HepG2 (cell line): ENCODE measurements around the gene ACOT8. TPM values are rescaled to one million over a fixed set of nuclear protein-coding genes. Genes with fewer than 3 reads are reported as not detected.

ENCODE experiments used
- ATAC-seq: fragments of 200-7000 bp; cut with Tn5 transposase; 3 replicates; pipeline ENCODE4 v1.9.1; 2020; ENCODE audit warnings: mild to moderate bottlenecking, moderate library complexity
- BruUV-seq: library from RNA; stranded (reverse); fragments of 400-500 nt; replicated peaks from 2 replicates; lab custom pipeline; 2021; lab: Mats Ljungman, UMichigan
- CTCF ChIA-PET: fragments of 300-600 bp; formaldehyde crosslinking; extraction: SDS; loops from one replicate; lab custom pipeline; 2021; ENCODE audit warnings: low total read pairs, inconsistent platforms, low intra/inter-chr PET ratio; lab: Yijun Ruan, JAX
- POLR2A ChIA-PET: fragments of 350-600 bp; sonication (Branson Sonifier 250); formaldehyde crosslinking; loops from one replicate; lab custom pipeline; 2020; ENCODE audit warnings: antibody characterized with exemption, inconsistent platforms; lab: Yijun Ruan, JAX
- DNase-seq: peaks from one replicate; pipeline ENCODE4 v3.0.0-alpha.2; 2015; ENCODE audit warnings: low spot score
- FAIRE-seq: peaks from 3 replicates; lab custom pipeline; 2011; peaks lifted over from hg19 to GRCh38; lab: Jason Lieb, UNC
- H2AFZ ChIP-seq: one replicate; pipeline ENCODE4 v1.6.1; 2011; ENCODE audit warnings: low read length, inconsistent platforms
- H3K27ac ChIP-seq: fragments of 300-600 bp; 3 replicates; pipeline ENCODE4 v1.8.0; 2011; ENCODE audit warnings: mixed run types, mild to moderate bottlenecking, mixed read lengths, low read length, inconsistent platforms; ENCODE audit not compliant: insufficient read depth; ENCODE audit errors: extremely low read length
- H3K27me3 ChIP-seq, 2 experiments: fragments of 200-600 bp in 1 of 2; 2 replicates in 1 of 2; 3 replicates in 1 of 2; pipeline versions ENCODE4 v1.6.0 to v1.8.0; 2011; ENCODE audit warnings: low read length in 2 of 2, mild to moderate bottlenecking in 2 of 2, moderate library complexity in 2 of 2, inconsistent platforms in 1 of 2; ENCODE audit not compliant: insufficient read depth in 2 of 2, control insufficient read depth in 1 of 2
- H3K36me3 ChIP-seq, 2 experiments: fragments of 200-600 bp in 1 of 2; replicated peaks in 1 of 2; 2 replicates in 1 of 2; 3 replicates in 1 of 2; pipeline versions ENCODE4 v1.5.1 to v1.8.0; 2011; ENCODE audit warnings: low read length in 2 of 2, inconsistent platforms in 1 of 2; ENCODE audit not compliant: insufficient read depth in 2 of 2, control insufficient read depth in 1 of 2
- H3K4me1 ChIP-seq: 2 replicates; pipeline ENCODE4 v1.5.1; 2012; ENCODE audit warnings: low read length, inconsistent platforms; ENCODE audit not compliant: insufficient read depth
- H3K4me2 ChIP-seq: 2 replicates; pipeline ENCODE4 v1.6.0; 2011; ENCODE audit warnings: low read depth, low read length, inconsistent platforms
- H3K4me3 ChIP-seq, 3 experiments: fragments of 200-600 bp in 1 of 3; sonication (generic), shearing (Covaris generic) in 1 of 3; replicated peaks in 1 of 3; 2 replicates each; pipeline ENCODE4 v1.5.1; 2011 to 2016; ENCODE audit warnings: low read length in 3 of 3, inconsistent platforms in 2 of 3, low read depth in 2 of 3, mild to moderate bottlenecking in 2 of 3, control low read depth in 1 of 3, mixed read lengths in 1 of 3; ENCODE audit not compliant: insufficient read depth in 1 of 3
- H3K79me2 ChIP-seq: one replicate; pipeline ENCODE4 v1.6.1; 2011; ENCODE audit warnings: low read length, inconsistent platforms; ENCODE audit not compliant: insufficient read depth
- H3K9ac ChIP-seq: 2 replicates; pipeline ENCODE4 v1.6.0; 2011; ENCODE audit warnings: mild to moderate bottlenecking, low read depth, low read length, inconsistent platforms; ENCODE audit not compliant: insufficient read depth
- H3K9me3 ChIP-seq: 2 replicates; pipeline ENCODE4 v1.5.1; 2012; ENCODE audit warnings: mild to moderate bottlenecking, low read length
- H4K20me1 ChIP-seq: 2 replicates; pipeline ENCODE4 v1.6.0; 2011; ENCODE audit warnings: inconsistent platforms, mild to moderate bottlenecking, low read length, moderate library complexity; ENCODE audit not compliant: insufficient read depth
- ARNT ChIP-seq: fragments of 450-650 bp; IDR thresholded peaks from 2 replicates; pipeline ENCODE4 v1.6.1; 2017
- CCDC6 ChIP-seq: sonication (generic); formaldehyde crosslinking; IDR thresholded peaks from 2 replicates; pipeline ENCODE4 v1.8.1; 2022; ENCODE audit warnings: mild to moderate bottlenecking, missing genetic modification reagents, moderate library complexity
- TBX2 ChIP-seq: sonication (generic); formaldehyde crosslinking; IDR thresholded peaks from 2 replicates; pipeline ENCODE4 v1.5.0; 2020; ENCODE audit warnings: missing genetic modification reagents, mild to moderate bottlenecking, borderline replicate concordance
- THAP11 ChIP-seq: IDR thresholded peaks from 2 replicates; pipeline ENCODE4 v1.6.1; 2016; ENCODE audit warnings: missing biosample characterization, missing genetic modification reagents
- ZC3H13 ChIP-seq: sonication (generic); formaldehyde crosslinking; IDR thresholded peaks from 2 replicates; pipeline ENCODE4 v1.8.1; 2023; ENCODE audit warnings: mild to moderate bottlenecking, missing genetic modification reagents, moderate library complexity
- ZMYM3 ChIP-seq: sonication (generic); formaldehyde crosslinking; IDR thresholded peaks from 2 replicates; pipeline ENCODE4 v1.5.1; 2020; ENCODE audit warnings: mild to moderate bottlenecking, missing genetic modification reagents
- ZNF138 ChIP-seq: sonication (generic); formaldehyde crosslinking; IDR thresholded peaks from 2 replicates; pipeline ENCODE4 v1.5.0; 2020; ENCODE audit warnings: mild to moderate bottlenecking, low read depth, missing genetic modification reagents
- ZNF564 ChIP-seq: sonication (generic); formaldehyde crosslinking; IDR thresholded peaks from 2 replicates; pipeline ENCODE4 v1.8.1; 2023; ENCODE audit warnings: mild to moderate bottlenecking, missing genetic modification reagents
- ZNF674 ChIP-seq: sonication (generic); formaldehyde crosslinking; IDR thresholded peaks from 2 replicates; pipeline ENCODE4 v1.5.0; 2020; ENCODE audit warnings: low read depth, mild to moderate bottlenecking, missing genetic modification reagents
- ZNF746 ChIP-seq: sonication (generic); formaldehyde crosslinking; IDR thresholded peaks from 2 replicates; pipeline ENCODE4 v1.8.0; 2022; ENCODE audit warnings: mild to moderate bottlenecking, missing genetic modification reagents
- ZNF768 ChIP-seq: sonication (generic); formaldehyde crosslinking; IDR thresholded peaks from 2 replicates; pipeline ENCODE4 v1.4.0; 2020; ENCODE audit warnings: missing genetic modification reagents
- ZSCAN21 ChIP-seq: sonication (generic); formaldehyde crosslinking; IDR thresholded peaks from 2 replicates; pipeline ENCODE4 v1.8.0; 2022; ENCODE audit warnings: mild to moderate bottlenecking, missing genetic modification reagents, moderate library complexity, borderline replicate concordance
- ZSCAN25 ChIP-seq: sonication (generic); formaldehyde crosslinking; IDR thresholded peaks from 2 replicates; pipeline ENCODE4 v1.8.0; 2022; ENCODE audit warnings: mild to moderate bottlenecking, missing genetic modification reagents
- WGBS: methylation state at CpG from one replicate; pipeline ENCODE4 v1.1.6; 2017; ENCODE audit warnings: low lambda C conversion rate; 5-methylcytosine and 5-hydroxymethylcytosine counted together
- in situ Hi-C: cut with HindIII; loops from 2 replicates; pipeline ENCODE4 v1.10.0; 2017; ENCODE audit warnings: low pct_unique_long_range_greater_than_20kb; ENCODE audit not compliant: extremely low pct_ligation_motif_present
- intact Hi-C: fragments of 100-400 bp; cut with micrococcal nuclease; formaldehyde crosslinking; loops from one replicate; pipeline ENCODE4 v1.10.0; 2022; ENCODE audit not compliant: unreplicated experiment
- polyA plus RNA-seq, 8 experiments: library from polyadenylated mRNA; depleted of rRNA in 3 of 8; stranded (reverse) in 7 of 8; unstranded in 1 of 8; fragments of >200 nt; fragmentation: Illumina TruSeq in 4 of 8; extraction: Trizol in 4 of 8; gene quantifications; 2 replicates each; pipeline versions ENCODE4 v1.2.1 to v1.2.3, GENCODE V29; 2011 to 2016; ENCODE audit warnings: low read depth in 4 of 8, missing spikeins in 1 of 8, mixed read lengths in 1 of 8; ENCODE audit not compliant: insufficient read depth in 1 of 8
- total RNA-seq, 5 experiments: library from RNA; depleted of rRNA; stranded (reverse); fragments of >200 nt; fragmentation: Illumina TruSeq; extraction: Trizol; gene quantifications; 2 replicates each; pipeline ENCODE4 v1.2.3, GENCODE V29; 2016; ENCODE audit warnings: low read depth in 1 of 5
- TF ChIP-seq, protein P1 (sequence below): sonication (generic); formaldehyde crosslinking; IDR thresholded peaks from 2 replicates; pipeline ENCODE4 v1.4.0; 2020; ENCODE audit warnings: missing genetic modification reagents
- TF ChIP-seq, protein P2 (sequence below): sonication (generic); formaldehyde crosslinking; IDR thresholded peaks from 2 replicates; pipeline ENCODE4 v1.4.0; 2020; ENCODE audit warnings: mild to moderate bottlenecking, low read depth, missing genetic modification reagents
- TF ChIP-seq, protein P3 (sequence below): IDR thresholded peaks from 2 replicates; pipeline ENCODE4 v1.6.1; 2016; ENCODE audit warnings: missing compliant biosample characterization, missing genetic modification reagents, borderline replicate concordance
- TF ChIP-seq, protein P4 (sequence below): IDR thresholded peaks from 2 replicates; pipeline ENCODE4 v1.6.1; 2018; ENCODE audit warnings: missing genetic modification reagents

The ACOT8 gene
- total and polyA plus RNA-seq, 2 of the 13 experiments (the other 11 are each of a cell fraction or from before 2014, with no cell fraction given) = 31.4 to 45.5 TPM

DNA sequence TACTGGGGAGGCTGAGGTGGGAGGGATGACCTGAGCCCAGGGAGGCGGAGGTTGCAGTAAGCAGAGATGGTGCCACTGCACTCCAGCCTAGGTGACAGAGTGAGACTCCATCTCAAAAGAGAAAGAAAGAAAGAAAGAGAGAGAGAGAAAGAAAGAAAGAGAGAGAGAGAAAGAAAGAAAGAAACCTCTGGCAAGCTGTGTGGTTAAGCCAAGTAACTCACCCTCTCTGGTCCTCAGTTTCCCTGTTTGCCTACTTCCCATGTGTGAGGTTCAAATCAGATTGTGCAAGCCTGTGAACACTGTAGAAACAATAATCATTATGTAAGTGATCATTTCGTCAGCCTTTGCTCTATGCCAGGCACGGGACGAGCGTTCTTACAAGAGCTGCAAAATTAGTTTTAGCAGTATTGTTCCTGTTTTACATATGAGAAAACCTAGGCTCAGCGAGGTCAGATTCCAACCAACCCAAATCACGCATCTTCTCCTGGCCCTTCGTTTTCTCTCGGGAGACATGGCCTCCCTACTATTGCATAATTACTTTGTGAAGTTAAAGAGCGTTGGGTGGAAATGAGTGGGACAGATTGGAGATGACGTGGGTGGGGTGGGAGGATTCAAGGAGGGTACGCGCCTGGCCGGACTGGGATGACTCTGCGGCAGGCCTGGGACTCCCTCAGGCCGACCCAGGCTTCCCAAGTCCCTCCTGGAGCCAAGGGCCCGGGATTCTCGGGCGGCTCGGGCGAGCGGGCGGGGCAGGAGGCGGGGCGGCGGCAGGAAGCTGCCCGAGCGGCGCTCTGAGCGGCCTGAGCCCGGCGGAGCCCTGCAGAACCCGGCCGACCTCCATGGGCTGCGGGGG is 23.9 kb downstream of the ACOT8 start, which contains the start of gene SNX21:
SNX21 (plus strand) TSS at position 770 of the 853 bp plus-strand sequence. CDS start 121 bp downstream, outside the sequence.
- H2AFZ ChIP-seq = peak within 1 kb of the TSS; percentile 47
- FAIRE-seq = peak; percentile 83
- H3K4me1 ChIP-seq = peaks cover 67% of the 10 kb centered on the region
- H3K36me3 ChIP-seq = 0 out of 5 replicates have a peak, but pooled peaks cover 0 to 4% of the 10 kb centered on the region in 2 experiments
- no peaks in the 10 kb centered on the region for H3K9me3 ChIP-seq
- DNase-seq = peak; percentile 84
- CTCF ChIA-PET = interaction anchor here (1.1 kb wide), 1 partner anchor 9 kb away, joined by 4 read pairs; no protein-coding TSS in a partner anchor
- H3K27me3 ChIP-seq = no peaks in the 10 kb centered on the region
- H3K4me3 ChIP-seq = peak within 1 kb of the TSS; percentile 71 to 87 (median 86)
- in situ Hi-C loops = no loop called here
- TSS peak; percentile 45 for BruUV-seq
- intact Hi-C loops = loop anchor here (2.0 to 5.0 kb wide), 3 partner anchors 49 to 99 kb away; partner anchors contain the start of genes CTSA, NEURL2, PCIF1 and ZSWIM1
- H3K4me2 ChIP-seq = peak within 1 kb of the TSS; percentile 80
- ATAC-seq = peak; percentile 92
- H4K20me1 ChIP-seq = no peaks in the 10 kb centered on the region
- H3K27ac ChIP-seq = peak within 1 kb of the TSS; percentile 69
- H3K9ac ChIP-seq = peak within 1 kb of the TSS; percentile 72
- H3K79me2 ChIP-seq = no peaks in the 10 kb centered on the region
- POLR2A ChIA-PET = interaction anchor here (1.0 to 2.5 kb wide), 24 partner anchors 8 to 417 kb away, joined by 3 to 21 read pairs (median 6); partner anchors contain the start of genes ACOT8, CTSA, NEURL2 and PCIF1
- WGBS = 3% methylated on average over 20 of the region's 35 CpGs
- TF ChIP-seq, protein P1, sequence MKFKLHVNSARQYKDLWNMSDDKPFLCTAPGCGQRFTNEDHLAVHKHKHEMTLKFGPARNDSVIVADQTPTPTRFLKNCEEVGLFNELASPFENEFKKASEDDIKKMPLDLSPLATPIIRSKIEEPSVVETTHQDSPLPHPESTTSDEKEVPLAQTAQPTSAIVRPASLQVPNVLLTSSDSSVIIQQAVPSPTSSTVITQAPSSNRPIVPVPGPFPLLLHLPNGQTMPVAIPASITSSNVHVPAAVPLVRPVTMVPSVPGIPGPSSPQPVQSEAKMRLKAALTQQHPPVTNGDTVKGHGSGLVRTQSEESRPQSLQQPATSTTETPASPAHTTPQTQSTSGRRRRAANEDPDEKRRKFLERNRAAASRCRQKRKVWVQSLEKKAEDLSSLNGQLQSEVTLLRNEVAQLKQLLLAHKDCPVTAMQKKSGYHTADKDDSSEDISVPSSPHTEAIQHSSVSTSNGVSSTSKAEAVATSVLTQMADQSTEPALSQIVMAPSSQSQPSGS = peak; percentile 67
- TF ChIP-seq ZNF674 (0 out of 2 replicates have a peak, but pooled peaks have one; percentile 20), TBX2 (CRISPR knock-in tag) (peak; percentile 63), ARNT (no peak), CCDC6 (peak; percentile 74; the same call in 1 of the 2 replicates), ZC3H13 (CRISPR knock-in tag) (0 out of 2 replicates have a peak, but pooled peaks have one; percentile 32), ZSCAN21 (CRISPR knock-in tag) (peak; percentile 68; the same call in 1 of the 2 replicates), THAP11 (CRISPR knock-in tag) (peak; percentile 55), ZMYM3 (CRISPR knock-in tag) (peak; percentile 94), ZNF564 (CRISPR knock-in tag) (0 out of 2 replicates have a peak, but pooled peaks have one; percentile 4), ZNF138 (CRISPR knock-in tag) (0 out of 2 replicates have a peak, but pooled peaks have one; percentile 46), ZNF768 (peak; percentile 90), ZNF746 (CRISPR knock-in tag) (peak; percentile 27; the same call in 1 of the 2 replicates), ZSCAN25 (0 out of 2 replicates have a peak, but pooled peaks have one; percentile 16)
- TF ChIP-seq, protein P2, sequence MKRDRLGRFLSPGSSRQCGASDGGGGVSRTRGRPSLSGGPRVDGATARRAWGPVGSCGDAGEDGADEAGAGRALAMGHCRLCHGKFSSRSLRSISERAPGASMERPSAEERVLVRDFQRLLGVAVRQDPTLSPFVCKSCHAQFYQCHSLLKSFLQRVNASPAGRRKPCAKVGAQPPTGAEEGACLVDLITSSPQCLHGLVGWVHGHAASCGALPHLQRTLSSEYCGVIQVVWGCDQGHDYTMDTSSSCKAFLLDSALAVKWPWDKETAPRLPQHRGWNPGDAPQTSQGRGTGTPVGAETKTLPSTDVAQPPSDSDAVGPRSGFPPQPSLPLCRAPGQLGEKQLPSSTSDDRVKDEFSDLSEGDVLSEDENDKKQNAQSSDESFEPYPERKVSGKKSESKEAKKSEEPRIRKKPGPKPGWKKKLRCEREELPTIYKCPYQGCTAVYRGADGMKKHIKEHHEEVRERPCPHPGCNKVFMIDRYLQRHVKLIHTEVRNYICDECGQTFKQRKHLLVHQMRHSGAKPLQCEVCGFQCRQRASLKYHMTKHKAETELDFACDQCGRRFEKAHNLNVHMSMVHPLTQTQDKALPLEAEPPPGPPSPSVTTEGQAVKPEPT (CRISPR knock-in tag) = peak; percentile 17; the same call in 1 of the 2 replicates
- TF ChIP-seq, protein P3, sequence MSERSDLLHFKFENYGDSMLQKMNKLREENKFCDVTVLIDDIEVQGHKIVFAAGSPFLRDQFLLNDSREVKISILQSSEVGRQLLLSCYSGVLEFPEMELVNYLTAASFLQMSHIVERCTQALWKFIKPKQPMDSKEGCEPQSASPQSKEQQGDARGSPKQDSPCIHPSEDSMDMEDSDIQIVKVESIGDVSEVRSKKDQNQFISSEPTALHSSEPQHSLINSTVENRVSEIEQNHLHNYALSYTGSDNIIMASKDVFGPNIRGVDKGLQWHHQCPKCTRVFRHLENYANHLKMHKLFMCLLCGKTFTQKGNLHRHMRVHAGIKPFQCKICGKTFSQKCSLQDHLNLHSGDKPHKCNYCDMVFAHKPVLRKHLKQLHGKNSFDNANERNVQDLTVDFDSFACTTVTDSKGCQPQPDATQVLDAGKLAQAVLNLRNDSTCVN = peak; percentile 5; the same call in 1 of the 2 replicates
- TF ChIP-seq, protein P4, sequence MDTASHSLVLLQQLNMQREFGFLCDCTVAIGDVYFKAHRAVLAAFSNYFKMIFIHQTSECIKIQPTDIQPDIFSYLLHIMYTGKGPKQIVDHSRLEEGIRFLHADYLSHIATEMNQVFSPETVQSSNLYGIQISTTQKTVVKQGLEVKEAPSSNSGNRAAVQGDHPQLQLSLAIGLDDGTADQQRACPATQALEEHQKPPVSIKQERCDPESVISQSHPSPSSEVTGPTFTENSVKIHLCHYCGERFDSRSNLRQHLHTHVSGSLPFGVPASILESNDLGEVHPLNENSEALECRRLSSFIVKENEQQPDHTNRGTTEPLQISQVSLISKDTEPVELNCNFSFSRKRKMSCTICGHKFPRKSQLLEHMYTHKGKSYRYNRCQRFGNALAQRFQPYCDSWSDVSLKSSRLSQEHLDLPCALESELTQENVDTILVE (CRISPR knock-in tag) = peak; percentile 75
